ENCODE data around the gene FIZ1. TPM values are rescaled to one million over a fixed set of nuclear protein-coding genes. Genes with fewer than 3 reads are reported as not detected.

Gene FIZ1
- polyA plus RNA-seq, 1 donor from 2014 or later, result 7.4 TPM

- Histone ChIP-seq H3K9ac (ENCODE audit: low read length) (no peak overlapping the region), H3K9me2 (ENCODE audit: insufficient read depth, low read length) (no peaks in the 10 kb centered on the region), H3K27me3 (ENCODE audit: insufficient read depth, low read depth, low read length) (no peaks in the 10 kb centered on the region), H4K20me1 (ENCODE audit: insufficient read depth) (no peaks in the 10 kb centered on the region), H3K79me2 (replicated peaks; ENCODE audit: insufficient read depth, low read length) (no peaks in the 10 kb centered on the region), H3K36me3 (ENCODE audit: insufficient read depth, low read length) (no peaks in the 10 kb centered on the region), H3K27ac (ENCODE audit: low read length) (no peak overlapping the region), H3K4me3 (ENCODE audit: low read length) (no peak overlapping the region), H2AFZ (ENCODE audit: low read depth, low read length) (no peak overlapping the region), H3F3A (ENCODE audit: insufficient read depth, low read length, poor library complexity, severe bottlenecking) (no peaks in the 10 kb centered on the region), H3K4me2 (ENCODE audit: low read length) (no peak overlapping the region), H3K9me3 (ENCODE audit: low read length) (no peaks in the 10 kb centered on the region)
- no peak for TF ChIP-seq MXI1 (conservative IDR thresholded peaks at IDR 0.05; ENCODE audit: poor library complexity, severe bottlenecking)
- no peak for TF ChIP-seq RAD21 (conservative IDR thresholded peaks at IDR 0.05)
- TF ChIP-seq POLR2AphosphoS5 (IDR thresholded peaks at IDR 0.05), result no peak
- TF ChIP-seq EZH2 (IDR thresholded peaks at IDR 0.05; ENCODE audit: borderline replicate concordance, insufficient read depth, low read length, poor library complexity, severe bottlenecking), result no peak
- TF ChIP-seq EP300 (conservative IDR thresholded peaks at IDR 0.05; ENCODE audit: poor library complexity, severe bottlenecking), result no peak
- TF ChIP-seq REST (IDR thresholded peaks at IDR 0.05; ENCODE audit: borderline replicate concordance), result no peak
- TF ChIP-seq TAF1 (IDR thresholded peaks at IDR 0.05; ENCODE audit: low read depth), result no peak
- TF ChIP-seq SMC3 (conservative IDR thresholded peaks at IDR 0.05; ENCODE audit: poor library complexity), result no peak
- TF ChIP-seq, protein P1, sequence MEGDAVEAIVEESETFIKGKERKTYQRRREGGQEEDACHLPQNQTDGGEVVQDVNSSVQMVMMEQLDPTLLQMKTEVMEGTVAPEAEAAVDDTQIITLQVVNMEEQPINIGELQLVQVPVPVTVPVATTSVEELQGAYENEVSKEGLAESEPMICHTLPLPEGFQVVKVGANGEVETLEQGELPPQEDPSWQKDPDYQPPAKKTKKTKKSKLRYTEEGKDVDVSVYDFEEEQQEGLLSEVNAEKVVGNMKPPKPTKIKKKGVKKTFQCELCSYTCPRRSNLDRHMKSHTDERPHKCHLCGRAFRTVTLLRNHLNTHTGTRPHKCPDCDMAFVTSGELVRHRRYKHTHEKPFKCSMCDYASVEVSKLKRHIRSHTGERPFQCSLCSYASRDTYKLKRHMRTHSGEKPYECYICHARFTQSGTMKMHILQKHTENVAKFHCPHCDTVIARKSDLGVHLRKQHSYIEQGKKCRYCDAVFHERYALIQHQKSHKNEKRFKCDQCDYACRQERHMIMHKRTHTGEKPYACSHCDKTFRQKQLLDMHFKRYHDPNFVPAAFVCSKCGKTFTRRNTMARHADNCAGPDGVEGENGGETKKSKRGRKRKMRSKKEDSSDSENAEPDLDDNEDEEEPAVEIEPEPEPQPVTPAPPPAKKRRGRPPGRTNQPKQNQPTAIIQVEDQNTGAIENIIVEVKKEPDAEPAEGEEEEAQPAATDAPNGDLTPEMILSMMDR (IDR thresholded peaks at IDR 0.05; ENCODE audit: poor library complexity, severe bottlenecking), result no peak
These were observed 49.0 kb downstream of the FIZ1 start for GRCh38 chr19:55550321-55550650.

DNA sequence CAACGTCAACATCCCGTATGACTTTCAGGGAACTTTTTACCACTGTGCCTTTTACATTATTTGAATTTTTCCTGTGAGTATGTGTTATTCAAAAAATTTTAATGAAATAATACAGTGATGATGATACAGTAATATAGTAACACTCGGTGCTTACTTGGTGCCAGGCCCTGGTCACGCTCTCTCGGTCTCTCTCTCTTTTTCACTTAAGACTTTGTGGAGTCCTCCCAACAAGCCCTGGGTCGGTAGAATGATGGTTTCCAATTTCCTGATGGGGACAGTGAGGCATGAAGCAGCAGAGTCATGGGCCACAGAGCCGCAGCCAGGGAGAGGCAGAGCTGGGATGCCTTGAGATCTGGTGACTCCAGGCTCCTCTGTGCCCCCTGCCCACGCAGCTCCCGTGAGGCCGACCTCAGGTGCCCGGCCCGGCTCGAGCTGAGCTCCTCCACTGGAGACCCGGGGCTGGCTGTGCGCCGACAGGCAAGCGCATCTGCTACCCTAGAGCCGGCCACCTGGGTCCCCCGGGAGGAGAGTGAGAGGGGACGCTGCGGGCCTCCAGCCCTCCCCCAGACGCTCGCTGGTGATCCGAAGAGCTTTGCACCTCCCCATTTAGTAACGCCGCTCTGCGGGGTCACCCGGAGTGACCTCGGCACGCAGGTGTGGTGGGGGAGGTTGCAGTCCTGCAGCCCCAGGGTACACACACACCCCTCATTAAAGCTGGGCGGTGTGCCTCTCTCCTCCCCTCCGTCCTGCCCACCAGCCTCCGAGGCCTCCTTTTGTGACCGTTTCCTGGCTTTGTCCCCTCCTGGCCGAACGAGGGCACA, 49.6 kb downstream of the FIZ1 start:
- no peak overlapping the region for H3K4me2 ChIP-seq (ENCODE audit: low read length)
- H3K27ac ChIP-seq (ENCODE audit: low read length), result no peak overlapping the region
- no peaks in the 10 kb centered on the region for H3K9me3 ChIP-seq (ENCODE audit: low read length)
- no peak overlapping the region for H2AFZ ChIP-seq (ENCODE audit: low read depth, low read length)
- H3K9ac ChIP-seq (ENCODE audit: low read length), result no peak overlapping the region
- TF ChIP-seq, protein P1 (IDR thresholded peaks at IDR 0.05; ENCODE audit: poor library complexity, severe bottlenecking), result no peak
- TF ChIP-seq EP300 (conservative IDR thresholded peaks at IDR 0.05; ENCODE audit: poor library complexity, severe bottlenecking), result no peak
- no peak for TF ChIP-seq SMC3 (conservative IDR thresholded peaks at IDR 0.05; ENCODE audit: poor library complexity)
- TF ChIP-seq MXI1 (conservative IDR thresholded peaks at IDR 0.05; ENCODE audit: poor library complexity, severe bottlenecking), result no peak
- TF ChIP-seq TAF1 (IDR thresholded peaks at IDR 0.05; ENCODE audit: low read depth), result no peak
- TF ChIP-seq REST (IDR thresholded peaks at IDR 0.05; ENCODE audit: borderline replicate concordance), result no peak
- TF ChIP-seq RAD21 (conservative IDR thresholded peaks at IDR 0.05), result no peak
- no peak for TF ChIP-seq EZH2 (IDR thresholded peaks at IDR 0.05; ENCODE audit: borderline replicate concordance, insufficient read depth, low read length, poor library complexity, severe bottlenecking)
- TF ChIP-seq POLR2AphosphoS5 (IDR thresholded peaks at IDR 0.05), result no peak
- H3K9me2 ChIP-seq (ENCODE audit: insufficient read depth, low read length), result no peaks in the 10 kb centered on the region
- H3K36me3 ChIP-seq (ENCODE audit: insufficient read depth, low read length), result no peaks in the 10 kb centered on the region
- H3F3A ChIP-seq (ENCODE audit: insufficient read depth, low read length, poor library complexity, severe bottlenecking), result no peaks in the 10 kb centered on the region
- H3K79me2 ChIP-seq (replicated peaks; ENCODE audit: insufficient read depth, low read length), result no peaks in the 10 kb centered on the region
- H3K4me3 ChIP-seq (ENCODE audit: low read length), result no peak overlapping the region
- H4K20me1 ChIP-seq (ENCODE audit: insufficient read depth), result no peaks in the 10 kb centered on the region
- no peaks in the 10 kb centered on the region for H3K27me3 ChIP-seq (ENCODE audit: insufficient read depth, low read depth, low read length)
